GM18907 (cell line): Measurements from ENCODE around the gene MRPS33.
"Not testable (repeated sequence)": the region's sequence is repeated elsewhere in the genome, so short reads cannot be mapped to it uniquely, and the experiment has no call there.

Experiments
- ATAC-seq: cut with Tn5 transposase; IDR thresholded peaks from one replicate; pipeline ENCODE4 v1.9.1; 2021; ENCODE audit warnings: mild to moderate bottlenecking, moderate library complexity; ENCODE audit not compliant: unreplicated experiment

Gene MRPS33

DNA sequence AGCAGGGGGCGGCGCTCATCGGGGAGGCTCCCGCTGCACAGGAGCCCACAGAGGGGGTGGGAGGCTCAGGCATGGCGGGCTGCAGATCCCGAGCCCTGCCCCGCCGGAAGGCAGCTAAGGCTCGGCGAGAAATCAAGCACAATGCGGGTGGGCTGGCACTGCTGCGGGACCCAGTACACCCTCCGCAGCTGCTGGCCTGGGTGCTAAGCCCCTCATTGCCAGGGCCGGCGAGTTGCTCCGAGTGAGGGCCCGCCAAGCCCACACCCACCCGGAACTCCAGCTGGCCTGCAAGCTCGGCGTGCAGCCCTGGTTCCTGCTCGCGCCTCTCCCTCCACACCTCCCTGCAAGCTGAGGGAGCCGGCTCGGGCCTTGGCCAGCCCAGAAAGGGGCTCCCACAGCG, 57.8 kb downstream of the MRPS33 start:
- not testable (repeated sequence) for ATAC-seq
